Measurements from ENCODE around the gene FMO3. TPM values are rescaled to one million over a fixed set of nuclear protein-coding genes. Genes with fewer than 3 reads are reported as not detected.

The FMO3 gene
- total RNA-seq, 1 experiment from 2014 or later, result 0.12 TPM

GRCh38 chr1:171152549-171152948 lies 61.8 kb downstream of the FMO3 start:
- no peaks in the 10 kb centered on the region for H3K36me3 ChIP-seq (ENCODE audit: control insufficient read depth in 1 of 2, insufficient read depth in 2 of 2, low read length in 2 of 2)
- TF ChIP-seq CTCF (IDR thresholded peaks at IDR 0.05 in 2 of 3, conservative IDR thresholded peaks at IDR 0.05 in 1 of 3; ENCODE audit: borderline replicate concordance in 1 of 3, insufficient read depth in 1 of 3, low read depth in 2 of 3, low read length in 2 of 3) (no peak), FOSL1 (IDR thresholded peaks at IDR 0.05; ENCODE audit: low read depth) (no peak), REST (IDR thresholded peaks at IDR 0.05; ENCODE audit: low read depth) (no peak), ZFX (IDR thresholded peaks at IDR 0.05) (no peak), POLR2AphosphoS5 (IDR thresholded peaks at IDR 0.05; ENCODE audit: low read depth, low read length) (no peak), SIN3A (IDR thresholded peaks at IDR 0.05; ENCODE audit: low read depth) (no peak), TCF7L2 (IDR thresholded peaks at IDR 0.05; ENCODE audit: borderline replicate concordance, extremely low read depth, insufficient read depth, insufficient read length) (no peak), SP1 (IDR thresholded peaks at IDR 0.05; ENCODE audit: low read depth) (no peak), ZNF274 (IDR thresholded peaks at IDR 0.05; ENCODE audit: low read depth, low read length) (no peak), CBX3 (IDR thresholded peaks at IDR 0.05; ENCODE audit: low read depth) (no peak), POLR2A (IDR thresholded peaks at IDR 0.05; ENCODE audit: borderline replicate concordance, extremely low read depth, insufficient read depth, insufficient read length) (no peak), RAD21 (IDR thresholded peaks at IDR 0.05; ENCODE audit: low read depth) (no peak), EZH2 (IDR thresholded peaks at IDR 0.05) (no peak), ATF3 (IDR thresholded peaks at IDR 0.05) (no peak), ELF1 (IDR thresholded peaks at IDR 0.05; ENCODE audit: borderline replicate concordance, low read depth) (no peak), EGR1 (IDR thresholded peaks at IDR 0.05; ENCODE audit: low read depth) (no peak), CEBPB (IDR thresholded peaks at IDR 0.05; ENCODE audit: low read depth) (no peak)
- H2AFZ ChIP-seq (ENCODE audit: low read depth, low read length, poor library complexity, severe bottlenecking), result no peak overlapping the region
- no peak overlapping the region for H3K27ac ChIP-seq (ENCODE audit: low read depth, low read length)
- no peaks in the 10 kb centered on the region for H4K20me1 ChIP-seq (ENCODE audit: insufficient read depth)
- H3K79me2 ChIP-seq (ENCODE audit: insufficient read depth, low read length), result no peaks in the 10 kb centered on the region
- POLR2A ChIA-PET, result no interaction called here
- CTCF ChIA-PET, result no interaction called here
- H3K4me2 ChIP-seq (ENCODE audit: low read length), result no peak overlapping the region
- DNase-seq (ENCODE audit: low read depth, low spot score), result no peak
- no peak overlapping the region for H3K9ac ChIP-seq (ENCODE audit: low read length)
- no peaks in the 10 kb centered on the region for H3K27me3 ChIP-seq (ENCODE audit: insufficient read depth, low read length)
- no peak for ATAC-seq
- RAD21 ChIA-PET (ENCODE audit: low non-redundant PET in 1 of 2, low total read pairs in 2 of 2, uncharacterized antibody in 2 of 2, unreplicated experiment in 2 of 2), result no interaction called here
- no peak overlapping the region for H3K4me3 ChIP-seq (replicated peaks in 1 of 2; ENCODE audit: low read depth in 1 of 2, low read length in 2 of 2)
- no peaks in the 10 kb centered on the region for H3K9me3 ChIP-seq (ENCODE audit: control insufficient read depth in 1 of 2, insufficient read depth in 1 of 2, low read depth in 1 of 2, low read length in 2 of 2)
- no TSS peak for BruUV-seq (replicated peaks)
- H3K4me1 ChIP-seq (ENCODE audit: control insufficient read depth in 1 of 2, insufficient read depth in 2 of 2, low read length in 2 of 2), result no peaks in the 10 kb centered on the region
- intact Hi-C loops (cut with micrococcal nuclease), result no loop called here
- no peaks in the 10 kb centered on the region for H3K9me2 ChIP-seq (ENCODE audit: insufficient read depth)

All from HCT116 (cell line).